ENCODE measurements around the gene KBTBD13.

DNA sequence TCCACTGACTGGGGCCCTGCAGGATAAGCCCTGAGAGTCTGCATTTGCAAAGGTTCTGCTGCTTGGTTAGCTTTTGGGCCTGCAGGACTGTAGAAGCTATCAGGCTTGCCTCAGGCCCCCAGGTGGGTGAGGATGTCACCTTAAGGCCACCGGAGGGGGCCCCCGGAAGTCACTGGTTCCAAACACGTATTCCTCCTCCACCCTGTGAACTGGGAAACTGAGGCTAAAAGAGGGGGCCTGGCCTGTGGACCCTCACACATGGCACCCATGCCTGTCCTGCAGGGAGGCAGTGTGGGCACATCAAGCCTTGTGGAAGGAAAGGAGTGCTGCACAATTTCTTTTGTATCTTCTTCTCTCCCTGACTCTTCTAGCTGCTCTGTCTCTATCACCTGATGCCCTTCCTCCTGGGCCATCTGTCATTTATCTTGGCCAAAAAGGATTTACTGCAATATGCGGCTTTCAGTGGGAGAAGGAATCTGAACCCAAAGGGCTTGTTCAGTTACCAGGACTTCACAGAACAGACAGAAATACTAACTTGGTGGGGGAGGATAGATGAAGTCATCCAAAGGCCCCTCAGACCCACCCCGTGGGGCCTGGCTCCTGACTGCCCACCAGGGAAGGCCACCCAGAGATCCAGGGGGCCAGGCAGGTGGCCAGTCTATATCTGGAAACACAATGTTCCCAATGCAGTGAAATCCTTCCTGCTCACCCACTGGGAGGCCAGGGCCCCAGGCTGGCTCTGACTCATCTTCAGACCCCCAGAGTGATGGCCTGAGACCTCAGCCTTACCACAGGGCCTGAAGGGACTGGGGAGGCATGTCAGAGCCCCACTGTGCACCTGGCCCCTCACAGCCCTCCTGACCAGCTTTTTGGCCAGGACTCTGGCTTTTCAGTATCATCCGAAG lies 20.2 kb downstream of the KBTBD13 start:
- no peak for TF ChIP-seq POLR2A (IDR thresholded peaks at IDR 0.05)
- TF ChIP-seq POLR2AphosphoS5 (IDR thresholded peaks at IDR 0.05; ENCODE audit: insufficient read depth in 1 of 2, low read depth in 1 of 2): no peak
- no peak for TF ChIP-seq CTCF (IDR thresholded peaks at IDR 0.05)
